Left ventricle myocardium superior (tissue), 1 donor: ENCODE data around the gene SMPD3. TPM values are rescaled to one million over a fixed set of nuclear protein-coding genes. Genes with fewer than 3 reads are reported as not detected.
A peak's percentile ranks its signal among the peaks of the same experiment; 100 is the strongest.

Source experiments
- ATAC-seq: fragments of 200-7000 bp; cut with Tn5 transposase; one replicate; pipeline ENCODE4 v1.9.1; 2020; ENCODE audit warnings: mild to moderate bottlenecking, moderate library complexity
- DNase-seq: peaks from one replicate; pipeline ENCODE4 v3.0.0-alpha.2; 2020
- intact Hi-C: fragments of 100-400 bp; cut with micrococcal nuclease; formaldehyde crosslinking; loops from one replicate; pipeline ENCODE4 v1.11.0; 2022
- total RNA-seq: library from RNA; stranded (reverse); fragmentation: NEBNext Ultra II Directional; extraction: Animal tissue kit (Norgen Biotek cat#: 25700); gene quantifications from one replicate; pipeline ENCODE4 v1.2.1, GENCODE V29; 2021
- donor health status: DM: no; HTN: yes; CAD: no; lungs with severe emphysema.

The SMPD3 gene
- total RNA-seq, 1 donor from 2014 or later: 1.2 TPM

GRCh38 chr16:68328151-68328859 is 120.0 kb downstream of the SMPD3 start:
- DNase-seq (peak; percentile 78), ATAC-seq (peak; percentile 91)
- intact Hi-C loops: loop anchor here (5.0 kb wide), 1 partner anchor 86 kb away; no protein-coding TSS in a partner anchor

GRCh38 chr16:68324780-68325357 is 123.4 kb downstream of the SMPD3 start:
- no peak for DNase-seq
- ATAC-seq: no peak
- intact Hi-C loops: loop anchor here (5.0 kb wide), 1 partner anchor 83 kb away; no protein-coding TSS in a partner anchor

- intact Hi-C loops: no loop called here
- DNase-seq (no peak), ATAC-seq (no peak)
These were observed 124.0 kb downstream of the SMPD3 start for GRCh38 chr16:68324336-68324735.

- intact Hi-C loops: no loop called here
- no peak for ATAC-seq
These were observed 129.0 kb downstream of the SMPD3 start for GRCh38 chr16:68319185-68319908.

GRCh38 chr16:68313116-68313515 is 135.2 kb downstream of the SMPD3 start:
- intact Hi-C loops: loop anchor here (5.0 kb wide), 1 partner anchor 46 kb away; no protein-coding TSS in a partner anchor
- ATAC-seq: no peak
- no peak for DNase-seq

More at GRCh38 chr16:68319185-68319908, 129.0 kb downstream of the SMPD3 start:
- DNase-seq: no peak

- intact Hi-C loops: loop anchor here (5.0 kb wide), 1 partner anchor 44 kb away; no protein-coding TSS in a partner anchor
These were observed 137.4 kb downstream of the SMPD3 start, which contains the start of the genes PRMT7 and SLC7A6OS for GRCh38 chr16:68310774-68311511. PRMT7 (plus strand) TSS chr16:68311019; CDS start chr16:68315980, 4,961 bp downstream. SLC7A6OS (minus strand) TSS chr16:68310946; CDS start chr16:68310926, 20 bp downstream.

GRCh38 chr16:68310437-68310773 is 137.9 kb downstream of the SMPD3 start:
- DNase-seq (peak; percentile 40), ATAC-seq (peak; percentile 31)
- intact Hi-C loops: loop anchor here (5.0 kb wide), 1 partner anchor 43 kb away; no protein-coding TSS in a partner anchor

More at GRCh38 chr16:68310774-68311511, 137.4 kb downstream of the SMPD3 start, which contains the start of the genes PRMT7 and SLC7A6OS:
- DNase-seq (peak; percentile 94), ATAC-seq (peak; percentile 100)

GRCh38 chr16:68309799-68310198 is 138.5 kb downstream of the SMPD3 start:
- DNase-seq (no peak), ATAC-seq (no peak)
- intact Hi-C loops: loop anchor here (5.0 kb wide), 1 partner anchor 42 kb away; no protein-coding TSS in a partner anchor

Other genes with a start within 250 kb of the SMPD3 start
- 0.87 TPM for gene ESRP2, start 212.4 kb downstream of the SMPD3 start, total RNA-seq
- 33.8 TPM for gene PLA2G15, start 203.1 kb downstream of the SMPD3 start, total RNA-seq
- 38.2 TPM for gene SLC7A6, start 184.0 kb downstream of the SMPD3 start, total RNA-seq
- gene SLC7A6OS, start 137.6 kb downstream of the SMPD3 start, total RNA-seq: 14.2 TPM
- 30.9 TPM for gene PRMT7, start 137.5 kb downstream of the SMPD3 start, total RNA-seq
- 7.9 TPM for gene ZFP90, start 90.8 kb upstream of the SMPD3 start, total RNA-seq
- gene CDH3, start 196.8 kb upstream of the SMPD3 start, total RNA-seq: 0.99 TPM